PC-3 (cell line): ENCODE measurements around the gene CNIH2. TPM values are rescaled to one million over a fixed set of nuclear protein-coding genes. Genes with fewer than 3 reads are reported as not detected.
"Not testable (repeated sequence)": the region's sequence is repeated elsewhere in the genome, so short reads cannot be mapped to it uniquely, and the experiment has no call there.

ENCODE experiments used
- ATAC-seq: fragments of 200-7000 bp; cut with Tn5 transposase; 2 replicates; pipeline ENCODE4 v1.9.1; 2020; ENCODE audit warnings: mild to moderate bottlenecking, moderate library complexity
- BruUV-seq: library from RNA; stranded (reverse); fragments of 400-500 nt; replicated peaks from 2 replicates; lab custom pipeline; 2021; lab: Mats Ljungman, UMichigan
- CTCF ChIA-PET: fragments of 300-600 bp; sonication (Branson Sonifier 250); formaldehyde crosslinking; loops from one replicate; lab custom pipeline; 2022; ENCODE audit warnings: antibody characterized with exemption; lab: Charles Lee
- POLR2A ChIA-PET: fragments of 300-600 bp; sonication (Branson Sonifier 250); formaldehyde crosslinking; loops from one replicate; lab custom pipeline; 2022; ENCODE audit warnings: antibody characterized with exemption; ENCODE audit not compliant: unreplicated experiment; lab: Charles Lee
- DNase-seq: peaks from one replicate; pipeline ENCODE4 v3.0.0-alpha.2; 2015
- H2AFZ ChIP-seq: fragments of 300-600 bp; sonication (generic); 2 replicates; pipeline ENCODE4 v1.6.0; 2016; ENCODE audit warnings: antibody characterized with exemption, low read length
- H3F3A ChIP-seq: fragments of 300-600 bp; sonication (generic); one replicate; pipeline ENCODE4 v1.6.0; 2017; ENCODE audit warnings: antibody characterized with exemption, low read length, control low read depth, mild to moderate bottlenecking; ENCODE audit not compliant: unreplicated experiment
- H3K27ac ChIP-seq: fragments of 300-600 bp; sonication (generic); 2 replicates; pipeline ENCODE4 v1.5.1; 2016; ENCODE audit warnings: mild to moderate bottlenecking, low read length
- H3K27me3 ChIP-seq: fragments of 300-600 bp; sonication (generic); 2 replicates; pipeline ENCODE4 v1.6.1; 2016; ENCODE audit warnings: low read length, mixed read lengths
- H3K36me3 ChIP-seq: fragments of 300-600 bp; sonication (generic); 2 replicates; pipeline ENCODE4 v1.6.1; 2016; ENCODE audit warnings: low read depth, mixed run types, low read length, mixed read lengths
- H3K4me1 ChIP-seq: fragments of 300-600 bp; sonication (generic); 2 replicates; pipeline ENCODE4 v1.5.1; 2016; ENCODE audit warnings: low read length; ENCODE audit not compliant: insufficient read depth
- H3K4me2 ChIP-seq: fragments of 300-600 bp; sonication (generic); 2 replicates; pipeline ENCODE4 v1.6.0; 2016; ENCODE audit warnings: low read length
- H3K4me3 ChIP-seq: fragments of 300-600 bp; sonication (generic); 2 replicates; pipeline ENCODE4 v1.5.1; 2016; ENCODE audit warnings: mild to moderate bottlenecking, low read length, mixed read lengths
- H3K79me2 ChIP-seq: fragments of 300-600 bp; sonication (generic); 2 replicates; pipeline ENCODE4 v1.6.1; 2017; ENCODE audit warnings: low read length, mixed read lengths
- H3K9ac ChIP-seq: fragments of 300-600 bp; sonication (generic); 2 replicates; pipeline ENCODE4 v1.6.0; 2016; ENCODE audit warnings: mild to moderate bottlenecking, low read length
- H3K9me2 ChIP-seq: fragments of 300-600 bp; sonication (generic); replicated peaks from 2 replicates; pipeline ENCODE4 v1.6.1; 2016; ENCODE audit warnings: mixed run types, low read length, mixed read lengths
- H3K9me3 ChIP-seq: fragments of 300-600 bp; sonication (generic); 2 replicates; pipeline ENCODE4 v1.6.1; 2016; ENCODE audit warnings: low read length, mixed read lengths
- H4K20me1 ChIP-seq: fragments of 300-600 bp; sonication (generic); 2 replicates; pipeline ENCODE4 v1.6.1; 2016; ENCODE audit warnings: low read length, mixed read lengths
- EZH2 ChIP-seq: fragments of 300-600 bp; sonication (generic); IDR thresholded peaks from one replicate; pipeline ENCODE4 v1.6.1; 2017; ENCODE audit warnings: antibody characterized with exemption, mild to moderate bottlenecking, low read length; ENCODE audit not compliant: unreplicated experiment
- EZH2phosphoT487 ChIP-seq: fragments of 300-600 bp; sonication (generic); IDR thresholded peaks from 2 replicates; pipeline ENCODE4 v1.6.1; 2018; ENCODE audit warnings: mild to moderate bottlenecking, antibody characterized with exemption, low read length, borderline replicate concordance
- intact Hi-C: fragments of 100-400 bp; cut with micrococcal nuclease; formaldehyde crosslinking; loops from 2 replicates; pipeline ENCODE4 v1.9.0; 2023
- total RNA-seq: library from RNA; depleted of rRNA; stranded (reverse); fragments of >200 nt; gene quantifications from 2 replicates; pipeline ENCODE4 v1.2.3, GENCODE V29; 2014
- TF ChIP-seq, protein P1 (sequence below): fragments of 300-600 bp; sonication (generic); conservative IDR thresholded peaks from 2 replicates; pipeline ENCODE4 v1.5.1; 2017; ENCODE audit warnings: antibody characterized with exemption, low read depth, mild to moderate bottlenecking, low read length

Gene CNIH2
- total RNA-seq, 1 experiment from 2014 or later = 2.2 TPM

- Histone ChIP-seq H3K36me3 (peaks cover 37% of the 10 kb centered on the region; the same call in 1 of the 2 replicates), H3K27ac (no peak overlapping the region), H3K79me2 (no peaks in the 10 kb centered on the region; the same call in 1 of the 2 replicates), H3K4me2 (no peak overlapping the region), H3K27me3 (no peaks in the 10 kb centered on the region), H2AFZ (no peak overlapping the region), H3K9me3 (no peaks in the 10 kb centered on the region), H4K20me1 (0 out of 2 replicates have a peak, but pooled peaks cover 13% of the 10 kb centered on the region), H3F3A (no peaks in the 10 kb centered on the region), H3K4me1 (peaks cover 9% of the 10 kb centered on the region; the same call in 1 of the 2 replicates), H3K9ac (no peak overlapping the region), H3K4me3 (no peak overlapping the region), H3K9me2 (no peaks in the 10 kb centered on the region)
- BruUV-seq = no TSS peak
- TF ChIP-seq, protein P1, sequence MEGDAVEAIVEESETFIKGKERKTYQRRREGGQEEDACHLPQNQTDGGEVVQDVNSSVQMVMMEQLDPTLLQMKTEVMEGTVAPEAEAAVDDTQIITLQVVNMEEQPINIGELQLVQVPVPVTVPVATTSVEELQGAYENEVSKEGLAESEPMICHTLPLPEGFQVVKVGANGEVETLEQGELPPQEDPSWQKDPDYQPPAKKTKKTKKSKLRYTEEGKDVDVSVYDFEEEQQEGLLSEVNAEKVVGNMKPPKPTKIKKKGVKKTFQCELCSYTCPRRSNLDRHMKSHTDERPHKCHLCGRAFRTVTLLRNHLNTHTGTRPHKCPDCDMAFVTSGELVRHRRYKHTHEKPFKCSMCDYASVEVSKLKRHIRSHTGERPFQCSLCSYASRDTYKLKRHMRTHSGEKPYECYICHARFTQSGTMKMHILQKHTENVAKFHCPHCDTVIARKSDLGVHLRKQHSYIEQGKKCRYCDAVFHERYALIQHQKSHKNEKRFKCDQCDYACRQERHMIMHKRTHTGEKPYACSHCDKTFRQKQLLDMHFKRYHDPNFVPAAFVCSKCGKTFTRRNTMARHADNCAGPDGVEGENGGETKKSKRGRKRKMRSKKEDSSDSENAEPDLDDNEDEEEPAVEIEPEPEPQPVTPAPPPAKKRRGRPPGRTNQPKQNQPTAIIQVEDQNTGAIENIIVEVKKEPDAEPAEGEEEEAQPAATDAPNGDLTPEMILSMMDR = no peak
- TF ChIP-seq EZH2 (no peak), EZH2phosphoT487 (no peak)
- intact Hi-C loops = no loop called here
- ChIA-PET POLR2A (no interaction called here), CTCF (no interaction called here)
- DNase-seq (no peak), ATAC-seq (no peak)
These were observed 1.9 kb upstream of the CNIH2 start for GRCh38 chr11:66275984-66276612.

- H2AFZ ChIP-seq, H3F3A ChIP-seq, H3K4me1 ChIP-seq, H3K4me2 ChIP-seq, H3K27me3 ChIP-seq, H3K9me3 ChIP-seq, H3K9me2 ChIP-seq, H3K4me3 ChIP-seq, H3K27ac ChIP-seq, DNase-seq, ATAC-seq, intact Hi-C loops, H3K9ac ChIP-seq, BruUV-seq, H3K79me2 ChIP-seq: not testable (repeated sequence)
- peaks cover 37% of the 10 kb centered on the region; the same call in 1 of the 2 replicates for H3K36me3 ChIP-seq
- H4K20me1 ChIP-seq = 0 out of 2 replicates have a peak, but pooled peaks cover 13% of the 10 kb centered on the region
- CTCF ChIA-PET = interaction anchor here (0.6 kb wide), 1 partner anchor 254 kb away, joined by 3 read pairs; no protein-coding TSS in a partner anchor
- POLR2A ChIA-PET = interaction anchor here (0.6 kb wide), 1 partner anchor 18 kb away, joined by 3 read pairs; no protein-coding TSS in a partner anchor
These were observed 1.4 kb upstream of the CNIH2 start for GRCh38 chr11:66276619-66277018.

DNA sequence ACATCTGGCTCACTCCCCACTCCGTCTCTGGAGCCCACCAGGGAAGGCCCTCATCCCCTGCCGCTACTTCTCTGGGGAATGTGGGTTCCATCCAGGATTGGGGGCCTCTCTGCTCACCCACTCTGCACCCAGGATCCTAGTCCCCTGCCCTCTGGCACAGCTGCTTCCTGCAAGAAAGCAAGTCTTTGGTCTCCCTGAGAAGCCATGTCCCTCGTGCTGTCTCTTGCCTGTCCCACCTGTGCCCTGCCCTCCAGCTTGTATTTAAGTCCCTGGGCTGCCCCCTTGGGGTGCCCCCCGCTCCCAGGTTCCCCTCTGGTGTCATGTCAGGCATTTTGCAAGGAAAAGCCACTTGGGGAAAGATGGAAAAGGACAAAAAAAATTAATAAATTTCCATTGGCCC lies 911 bp upstream of the CNIH2 start:
- Histone ChIP-seq H3K36me3 (peaks cover 34% of the 10 kb centered on the region; the same call in 1 of the 2 replicates), H4K20me1 (0 out of 2 replicates have a peak, but pooled peaks cover 13% of the 10 kb centered on the region)
- H3K27ac ChIP-seq, H3K9me3 ChIP-seq, DNase-seq, H3K4me3 ChIP-seq, H3F3A ChIP-seq, H3K27me3 ChIP-seq, H3K4me1 ChIP-seq, H2AFZ ChIP-seq, H3K9me2 ChIP-seq, ATAC-seq, H3K79me2 ChIP-seq, H3K4me2 ChIP-seq, intact Hi-C loops, H3K9ac ChIP-seq: not testable (repeated sequence)
- POLR2A ChIA-PET = interaction anchor here (0.6 kb wide), 1 partner anchor 19 kb away, joined by 3 read pairs; no protein-coding TSS in a partner anchor
- TSS peak; percentile 36 for BruUV-seq
- CTCF ChIA-PET = interaction anchor here (0.6 kb wide), 1 partner anchor 255 kb away, joined by 3 read pairs; no protein-coding TSS in a partner anchor
